Activated T-cell treated with anti-CD3 and anti-CD28 coated beads, Interleukin-2, amount 50 U/mL, for 4 hours (primary cell): ENCODE data around the gene TMED3. TPM values are rescaled to one million over a fixed set of nuclear protein-coding genes. Genes with fewer than 3 reads are reported as not detected.

Experiments
- total RNA-seq, 3 donors: library from RNA; stranded (reverse); gene quantifications; one replicate each; pipeline ENCODE4 v1.2.1, GENCODE V29; 2021

Gene TMED3
- total RNA-seq, 3 donors from 2014 or later = 48.9 to 66.6 (median 57.3) TPM

Other genes starting within 250 kb of the TMED3 start
- gene RASGRF1, start 220.3 kb upstream of the TMED3 start, total RNA-seq = under 1 TPM in 1 of 3 donors, not detected in 2; 0.05 TPM
- not detected for gene ANKRD34C, start 28.4 kb upstream of the TMED3 start, total RNA-seq
- gene MINAR1, start 121.2 kb downstream of the TMED3 start, total RNA-seq = under 1 TPM; 0.42 to 0.63 (median 0.43) TPM